Suprapubic skin (tissue), 4 donors: ENCODE measurements around the gene CCNQ. TPM values are rescaled to one million over a fixed set of nuclear protein-coding genes. Genes with fewer than 3 reads are reported as not detected.

Experiments
- DNase-seq, 2 donors: peaks; one replicate each; pipeline ENCODE4 v3.0.0-alpha.2; 2019; ENCODE audit warnings: low spot score in 2 of 2
- H3K27ac ChIP-seq: fragments of 200-600 bp; sonication (generic); one replicate; pipeline ENCODE4 v1.5.1; 2019
- H3K27me3 ChIP-seq: fragments of 200-600 bp; sonication (generic); one replicate; pipeline ENCODE4 v1.5.1; 2019
- H3K36me3 ChIP-seq: fragments of 200-600 bp; sonication (generic); one replicate; pipeline ENCODE4 v1.5.1; 2019
- H3K4me1 ChIP-seq: fragments of 200-600 bp; sonication (generic); one replicate; pipeline ENCODE4 v1.5.1; 2019
- H3K4me3 ChIP-seq: fragments of 200-600 bp; sonication (generic); one replicate; pipeline ENCODE4 v1.5.1; 2019; ENCODE audit warnings: mild to moderate bottlenecking
- H3K9me3 ChIP-seq: fragments of 200-600 bp; sonication (generic); one replicate; pipeline ENCODE4 v1.5.1; 2019
- CTCF ChIP-seq, 2 donors: fragments of 200-600 bp in 1 of 2; fragments of 450-650 bp in 1 of 2; sonication (generic) in 1 of 2; IDR thresholded peaks; one replicate each; pipeline ENCODE4 v1.5.1; 2016 to 2019; ENCODE audit warnings: antibody characterized with exemption in 2 of 2, mild to moderate bottlenecking in 1 of 2, moderate library complexity in 1 of 2
- EP300 ChIP-seq: sonication (generic); formaldehyde crosslinking; IDR thresholded peaks from one replicate; pipeline ENCODE4 v1.6.1; 2017; ENCODE audit warnings: antibody characterized with exemption
- POLR2A ChIP-seq, 2 donors: fragments of 450-650 bp; IDR thresholded peaks; one replicate each; pipeline ENCODE4 v1.6.1; 2017; ENCODE audit warnings: antibody characterized with exemption in 2 of 2, mild to moderate bottlenecking in 2 of 2, moderate library complexity in 2 of 2
- POLR2AphosphoS5 ChIP-seq, 3 donors: sonication (generic); formaldehyde crosslinking; IDR thresholded peaks; one replicate each; pipeline ENCODE4 v1.6.1; 2017; ENCODE audit warnings: antibody characterized with exemption in 3 of 3
- WGBS: methylation state at CpG from one replicate; pipeline ENCODE4 v1.1.5; 2018; 5-methylcytosine and 5-hydroxymethylcytosine counted together
- total RNA-seq, 4 donors: library from RNA; depleted of rRNA; stranded (reverse); fragments of >200 nt; gene quantifications; one replicate each; pipeline ENCODE4 v1.1.0, GENCODE V29; 2016

The CCNQ gene
- total RNA-seq, 4 donors from 2014 or later: 16.4 to 33.2 (median 29.3) TPM

GRCh38 chrX:153599192-153600031 is 473 bp upstream of the CCNQ start:
- no peak for TF ChIP-seq CTCF (IDR thresholded peaks at IDR 0.05)
- DNase-seq: peak; percentile 85
- H3K27ac ChIP-seq: peak overlapping the region; percentile 59
- H3K4me1 ChIP-seq: peaks cover 24% of the 10 kb centered on the region
- no peaks in the 10 kb centered on the region for H3K9me3 ChIP-seq
- H3K27me3 ChIP-seq: no peaks in the 10 kb centered on the region
- H3K4me3 ChIP-seq: peak overlapping the region; percentile 77
- H3K36me3 ChIP-seq: no peaks in the 10 kb centered on the region
- WGBS: 36% methylated on average over 12 of the region's 79 CpGs

GRCh38 chrX:153596981-153597750 is 1.8 kb downstream of the CCNQ start:
- Histone ChIP-seq H3K36me3 (peaks cover 20% of the 10 kb centered on the region), H3K27me3 (no peaks in the 10 kb centered on the region), H3K4me3 (peak overlapping the region; percentile 77), H3K9me3 (no peaks in the 10 kb centered on the region), H3K27ac (no peak overlapping the region), H3K4me1 (peaks cover 24% of the 10 kb centered on the region)
- WGBS: 81% methylated on average over 5 of the region's 6 CpGs
- no peak for DNase-seq
- TF ChIP-seq POLR2AphosphoS5 (IDR thresholded peaks at IDR 0.05) (no peak), CTCF (IDR thresholded peaks at IDR 0.05) (no peak), POLR2A (IDR thresholded peaks at IDR 0.05) (no peak), EP300 (no peak)

GRCh38 chrX:153595859-153596857 is 2.8 kb downstream of the CCNQ start:
- H3K27me3 ChIP-seq: no peaks in the 10 kb centered on the region
- 88% methylated on average over 17 of the region's 21 CpGs for WGBS
- no peak overlapping the region for H3K27ac ChIP-seq
- no peaks in the 10 kb centered on the region for H3K9me3 ChIP-seq
- TF ChIP-seq EP300: no peak
- TF ChIP-seq CTCF (IDR thresholded peaks at IDR 0.05): no peak
- H3K36me3 ChIP-seq: peaks cover 30% of the 10 kb centered on the region
- DNase-seq: no peak
- H3K4me3 ChIP-seq: no peak overlapping the region
- H3K4me1 ChIP-seq: peaks cover 22% of the 10 kb centered on the region

GRCh38 chrX:153595387-153595786 is 3.6 kb downstream of the CCNQ start:
- no peaks in the 10 kb centered on the region for H3K27me3 ChIP-seq
- H3K36me3 ChIP-seq: peaks cover 36% of the 10 kb centered on the region
- TF ChIP-seq POLR2AphosphoS5 (IDR thresholded peaks at IDR 0.05) (no peak), POLR2A (IDR thresholded peaks at IDR 0.05) (no peak), EP300 (no peak), CTCF (IDR thresholded peaks at IDR 0.05) (no peak)
- no peak overlapping the region for H3K27ac ChIP-seq
- DNase-seq: no peak
- H3K9me3 ChIP-seq: no peaks in the 10 kb centered on the region
- H3K4me3 ChIP-seq: no peak overlapping the region
- WGBS: 81% methylated on average over 8 of the region's 11 CpGs
- peaks cover 14% of the 10 kb centered on the region for H3K4me1 ChIP-seq
